ENCODE measurements around the gene CCDC185.

Gene CCDC185

DNA sequence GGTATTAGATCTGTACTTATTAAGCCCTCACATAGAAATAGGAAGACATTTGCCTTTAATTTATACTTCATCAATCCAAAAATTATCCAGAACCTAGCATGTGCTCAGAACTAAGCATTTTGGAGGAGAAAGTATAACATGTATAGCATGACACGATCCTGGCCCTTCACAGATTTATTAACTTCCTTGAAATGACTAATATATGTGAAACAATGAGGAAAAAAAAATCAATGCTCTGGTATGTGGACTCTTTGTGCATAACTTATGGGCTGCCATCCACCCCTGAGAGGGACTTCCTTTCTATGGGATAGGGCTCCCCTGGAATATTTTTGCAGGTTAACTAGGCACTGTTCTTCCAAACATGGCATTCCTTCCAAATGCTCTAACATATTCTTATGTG, 36.6 kb downstream of the CCDC185 start:
- Mint-ChIP-seq H3K36me3 (ENCODE audit: low read depth) (no peaks in the 10 kb centered on the region), H3K4me3 (no peak overlapping the region), H3K4me1 (ENCODE audit: low read depth) (no peaks in the 10 kb centered on the region), H3K27ac (no peak overlapping the region), H3K27me3 (peaks cover under 1% of the 10 kb centered on the region), H3K9me3 (peaks cover 8% of the 10 kb centered on the region)
- intact Hi-C loops (cut with micrococcal nuclease): no loop called here

DNA sequence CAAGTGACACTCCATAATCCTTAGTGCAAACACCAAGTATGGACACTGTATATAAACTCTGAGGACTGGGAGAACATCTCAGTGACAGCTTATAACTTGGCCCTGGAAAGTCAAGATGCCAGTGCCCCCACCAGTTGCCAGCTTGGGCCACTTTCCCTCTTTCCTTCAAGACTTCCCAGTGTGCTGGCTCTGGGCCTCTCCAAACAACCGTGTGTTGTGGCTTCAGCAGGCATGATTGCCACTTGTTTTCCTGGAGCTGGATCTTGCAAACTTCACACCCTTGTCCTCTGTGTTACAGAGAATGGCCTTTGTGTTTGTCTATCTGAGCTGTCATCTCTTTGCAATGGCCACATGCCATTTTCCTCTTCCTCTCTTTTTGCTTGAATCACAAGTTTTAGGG, 37.0 kb downstream of the CCDC185 start:
- intact Hi-C loops (cut with micrococcal nuclease): no loop called here
- H3K27ac Mint-ChIP-seq: no peak overlapping the region
- H3K4me3 Mint-ChIP-seq: no peak overlapping the region
- no peaks in the 10 kb centered on the region for H3K36me3 Mint-ChIP-seq (ENCODE audit: low read depth)
- peaks cover 8% of the 10 kb centered on the region for H3K9me3 Mint-ChIP-seq
- H3K27me3 Mint-ChIP-seq: no peaks in the 10 kb centered on the region
- H3K4me1 Mint-ChIP-seq (ENCODE audit: low read depth): no peaks in the 10 kb centered on the region

DNA sequence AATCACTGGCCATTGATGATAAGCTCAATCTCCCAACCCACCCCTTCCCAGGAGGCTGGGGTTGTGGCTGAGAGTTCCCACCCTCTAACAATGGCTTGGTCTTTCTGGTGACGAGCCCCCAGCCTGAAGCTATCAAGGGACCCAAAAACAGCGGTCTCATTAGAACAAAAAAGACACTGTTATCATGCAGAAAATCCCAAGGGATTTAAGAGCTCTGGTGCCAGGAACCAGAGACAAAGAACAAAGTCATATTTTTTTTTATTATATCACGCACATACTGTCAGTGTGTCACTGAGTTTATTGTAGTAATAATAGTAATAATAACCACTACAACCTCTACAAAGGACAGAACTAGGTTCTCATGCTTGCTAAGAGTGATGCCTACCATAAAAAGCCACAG, 43.9 kb downstream of the CCDC185 start:
- no peaks in the 10 kb centered on the region for H3K36me3 Mint-ChIP-seq (ENCODE audit: low read depth)
- H3K9me3 Mint-ChIP-seq: peaks cover 5% of the 10 kb centered on the region
- H3K4me1 Mint-ChIP-seq (ENCODE audit: low read depth): no peaks in the 10 kb centered on the region
- intact Hi-C loops (cut with micrococcal nuclease): no loop called here
- H3K27ac Mint-ChIP-seq: no peak overlapping the region
- H3K4me3 Mint-ChIP-seq: no peak overlapping the region
- H3K27me3 Mint-ChIP-seq: peaks cover 2% of the 10 kb centered on the region

DNA sequence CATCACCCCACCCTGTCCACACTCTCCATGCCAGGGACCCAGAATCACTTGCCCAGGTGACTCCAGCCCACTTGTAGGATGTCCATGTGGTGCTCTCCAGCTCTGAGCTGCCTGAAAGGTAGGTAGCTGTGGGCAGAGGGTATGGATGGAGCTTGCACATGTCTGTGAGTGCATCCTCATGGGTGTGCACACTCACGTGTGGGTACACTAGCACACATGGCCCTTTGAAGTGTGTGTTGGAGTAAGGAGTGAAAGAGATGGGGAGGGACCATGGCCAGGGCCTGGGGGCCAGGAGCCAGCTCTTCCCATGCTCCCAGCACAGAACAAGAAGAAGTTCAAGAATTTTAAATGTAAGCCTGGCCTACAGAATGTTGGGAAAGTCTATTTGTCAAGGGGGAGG, 50.2 kb downstream of the CCDC185 start:
- no peaks in the 10 kb centered on the region for H3K27me3 Mint-ChIP-seq
- H3K4me1 Mint-ChIP-seq (ENCODE audit: low read depth): no peaks in the 10 kb centered on the region
- no peaks in the 10 kb centered on the region for H3K36me3 Mint-ChIP-seq (ENCODE audit: low read depth)
- no peak overlapping the region for H3K27ac Mint-ChIP-seq
- H3K9me3 Mint-ChIP-seq: peaks cover 52% of the 10 kb centered on the region
- intact Hi-C loops (cut with micrococcal nuclease): no loop called here
- no peak overlapping the region for H3K4me3 Mint-ChIP-seq

DNA sequence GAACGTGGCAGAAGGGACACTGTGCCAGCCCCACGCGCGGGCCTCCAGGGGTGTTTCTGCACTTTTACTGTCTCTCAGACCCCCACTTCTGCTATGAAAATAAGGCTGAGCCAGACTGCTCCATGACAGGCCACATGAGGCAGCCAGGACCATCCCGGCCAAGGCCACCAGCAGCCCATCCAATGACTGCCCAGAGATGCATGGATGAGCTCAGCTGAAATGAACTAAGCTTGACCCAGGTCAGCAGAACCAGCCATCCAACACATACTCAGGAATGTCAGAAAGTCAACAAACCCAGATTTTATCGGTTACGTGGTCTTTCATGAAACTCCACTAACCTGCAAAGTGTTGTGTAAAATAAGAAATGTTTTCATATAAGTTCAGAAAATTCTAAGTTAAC, 51.2 kb downstream of the CCDC185 start:
- intact Hi-C loops (cut with micrococcal nuclease): no loop called here
- no peaks in the 10 kb centered on the region for H3K27me3 Mint-ChIP-seq
- H3K27ac Mint-ChIP-seq: no peak overlapping the region
- H3K36me3 Mint-ChIP-seq (ENCODE audit: low read depth): no peaks in the 10 kb centered on the region
- H3K4me3 Mint-ChIP-seq: no peak overlapping the region
- H3K4me1 Mint-ChIP-seq (ENCODE audit: low read depth): no peaks in the 10 kb centered on the region
- peaks cover 52% of the 10 kb centered on the region for H3K9me3 Mint-ChIP-seq

Measured in dendritic cell treated with granulocyte-macrophage colony-stimulating factor and Interleukin-4, amounts not matched to agents 40 ng/mL and 50 ng/mL, for 4 days (primary cell).